Measurements from ENCODE around the gene CLDND2.

The CLDND2 gene

DNA sequence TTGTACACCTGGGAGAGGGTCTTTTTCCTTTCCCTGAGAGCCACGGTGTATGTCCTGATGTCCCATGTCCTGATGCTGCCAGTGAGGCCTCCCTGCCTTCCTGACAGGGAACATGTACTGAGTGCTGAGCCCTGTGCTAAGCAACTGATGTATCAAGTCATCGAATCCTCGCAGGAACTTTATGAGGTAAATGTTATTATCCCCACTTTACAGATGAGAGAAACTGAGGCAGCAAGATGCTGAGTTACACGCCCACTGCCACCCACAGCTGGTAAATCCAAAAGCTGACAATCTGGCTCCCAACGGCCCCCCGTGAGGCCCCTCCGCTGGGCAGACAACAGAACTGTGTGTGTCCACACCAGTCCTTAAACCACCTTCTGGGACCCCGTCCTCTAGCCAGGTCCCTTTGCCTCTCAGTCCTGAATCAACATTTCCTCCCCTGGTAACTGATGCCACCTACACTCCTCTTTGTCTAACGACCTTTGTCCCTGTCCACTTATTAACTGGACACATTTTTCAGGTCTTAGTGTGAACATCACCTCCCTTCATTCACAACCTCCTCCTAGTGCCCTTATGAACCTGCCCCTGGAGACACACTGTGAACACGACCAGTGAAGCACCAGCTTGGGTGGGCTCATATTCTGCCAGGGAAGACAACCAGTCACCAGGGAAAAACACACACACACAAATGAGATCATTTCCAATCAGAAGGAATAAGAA lies 21.4 kb downstream of the CLDND2 start:
- Histone ChIP-seq H3K14ac (ENCODE audit: low read length) (no peak overlapping the region), H3K36me3 (replicated peaks in 1 of 2; ENCODE audit: control insufficient read depth in 2 of 2, insufficient read depth in 2 of 2, low read length in 2 of 2) (peaks cover 2 to 6% of the 10 kb centered on the region in 2 donors), H2AK5ac (ENCODE audit: low read depth, low read length) (peak overlapping the region; percentile 42), H3K27ac (replicated peaks; ENCODE audit: low read length) (no peak overlapping the region), H3K23ac (ENCODE audit: low read depth, low read length, poor library complexity) (peak overlapping the region; percentile 69), H3K9ac (ENCODE audit: low read depth, low read length, poor library complexity) (peak overlapping the region; percentile 1), H4K8ac (ENCODE audit: low read depth, low read length) (no peak overlapping the region), H3K4ac (ENCODE audit: low read length) (no peak overlapping the region), H3K4me1 (ENCODE audit: control insufficient read depth in 2 of 2, insufficient read depth in 1 of 2, low read depth in 1 of 2, low read length in 2 of 2) (no peaks in the 10 kb centered on the region), H2BK120ac (ENCODE audit: low read depth, low read length) (no peak overlapping the region), H3K4me3 (ENCODE audit: low read length in 2 of 2) (no peak overlapping the region), H3K18ac (ENCODE audit: low read length) (no peak overlapping the region), H4K91ac (ENCODE audit: low read depth, low read length, poor library complexity) (no peak overlapping the region), H2BK12ac (ENCODE audit: low read length) (no peak overlapping the region), H3K4me2 (ENCODE audit: insufficient read depth, low read length, poor library complexity, severe bottlenecking) (no peak overlapping the region), H3K79me1 (ENCODE audit: low read depth, low read length) (no peaks in the 10 kb centered on the region), H2BK15ac (ENCODE audit: low read length) (no peak overlapping the region), H2AFZ (ENCODE audit: low read length) (no peak overlapping the region), H3K27me3 (ENCODE audit: control insufficient read depth in 3 of 3, insufficient read depth in 3 of 3, low read depth in 1 of 3, low read length in 3 of 3) (peaks cover 0 to 4% (median 0%) of the 10 kb centered on the region in 3 experiments), H3K9me3 (replicated peaks in 1 of 2; ENCODE audit: control insufficient read depth in 2 of 2, insufficient read depth in 1 of 2, low read depth in 1 of 2, low read length in 2 of 2) (no peaks in the 10 kb centered on the region), H2BK5ac (ENCODE audit: low read length) (no peak overlapping the region)
- WGBS, 2 donors (ENCODE audit: extremely low coverage in 2 of 2, insufficient read length in 2 of 2, insufficient replicate concordance in 1 of 2): no CpG with 5 or more reads among the region's 10 CpGs
- no peak for DNase-seq (ENCODE audit: low spot score)

GRCh38 chr19:51346742-51347141 lies 22.1 kb downstream of the CLDND2 start:
- H4K8ac ChIP-seq (ENCODE audit: low read depth, low read length): no peak overlapping the region
- no CpG with 5 or more reads among the region's 17 CpGs for WGBS, 2 donors (ENCODE audit: extremely low coverage in 2 of 2, insufficient read length in 2 of 2, insufficient replicate concordance in 1 of 2)
- no peak overlapping the region for H4K91ac ChIP-seq (ENCODE audit: low read depth, low read length, poor library complexity)
- peak overlapping the region; percentile 1 for H3K9ac ChIP-seq (ENCODE audit: low read depth, low read length, poor library complexity)
- peaks cover 2 to 6% of the 10 kb centered on the region in 2 donors for H3K36me3 ChIP-seq (replicated peaks in 1 of 2; ENCODE audit: control insufficient read depth in 2 of 2, insufficient read depth in 2 of 2, low read length in 2 of 2)
- H3K4me1 ChIP-seq (ENCODE audit: control insufficient read depth in 2 of 2, insufficient read depth in 1 of 2, low read depth in 1 of 2, low read length in 2 of 2): no peaks in the 10 kb centered on the region
- no peak overlapping the region for H2BK120ac ChIP-seq (ENCODE audit: low read depth, low read length)
- no peak overlapping the region for H2BK5ac ChIP-seq (ENCODE audit: low read length)
- no peaks in the 10 kb centered on the region for H3K9me3 ChIP-seq (replicated peaks in 1 of 2; ENCODE audit: control insufficient read depth in 2 of 2, insufficient read depth in 1 of 2, low read depth in 1 of 2, low read length in 2 of 2)
- H3K27me3 ChIP-seq (ENCODE audit: control insufficient read depth in 3 of 3, insufficient read depth in 3 of 3, low read depth in 1 of 3, low read length in 3 of 3): peaks cover 0 to 8% (median 0%) of the 10 kb centered on the region in 3 experiments
- H3K4ac ChIP-seq (ENCODE audit: low read length): no peak overlapping the region
- H3K79me1 ChIP-seq (ENCODE audit: low read depth, low read length): no peaks in the 10 kb centered on the region
- H2AFZ ChIP-seq (ENCODE audit: low read length): no peak overlapping the region
- no peak for DNase-seq (ENCODE audit: low spot score)
- H2AK5ac ChIP-seq (ENCODE audit: low read depth, low read length): peak overlapping the region; percentile 42
- H3K23ac ChIP-seq (ENCODE audit: low read depth, low read length, poor library complexity): peak overlapping the region; percentile 69
- no peak overlapping the region for H3K27ac ChIP-seq (replicated peaks; ENCODE audit: low read length)
- H3K14ac ChIP-seq (ENCODE audit: low read length): no peak overlapping the region
- H2BK15ac ChIP-seq (ENCODE audit: low read length): no peak overlapping the region
- H3K4me3 ChIP-seq (ENCODE audit: low read length in 2 of 2): no peak overlapping the region
- H2BK12ac ChIP-seq (ENCODE audit: low read length): no peak overlapping the region
- no peak overlapping the region for H3K18ac ChIP-seq (ENCODE audit: low read length)
- H3K4me2 ChIP-seq (ENCODE audit: insufficient read depth, low read length, poor library complexity, severe bottlenecking): no peak overlapping the region

DNA sequence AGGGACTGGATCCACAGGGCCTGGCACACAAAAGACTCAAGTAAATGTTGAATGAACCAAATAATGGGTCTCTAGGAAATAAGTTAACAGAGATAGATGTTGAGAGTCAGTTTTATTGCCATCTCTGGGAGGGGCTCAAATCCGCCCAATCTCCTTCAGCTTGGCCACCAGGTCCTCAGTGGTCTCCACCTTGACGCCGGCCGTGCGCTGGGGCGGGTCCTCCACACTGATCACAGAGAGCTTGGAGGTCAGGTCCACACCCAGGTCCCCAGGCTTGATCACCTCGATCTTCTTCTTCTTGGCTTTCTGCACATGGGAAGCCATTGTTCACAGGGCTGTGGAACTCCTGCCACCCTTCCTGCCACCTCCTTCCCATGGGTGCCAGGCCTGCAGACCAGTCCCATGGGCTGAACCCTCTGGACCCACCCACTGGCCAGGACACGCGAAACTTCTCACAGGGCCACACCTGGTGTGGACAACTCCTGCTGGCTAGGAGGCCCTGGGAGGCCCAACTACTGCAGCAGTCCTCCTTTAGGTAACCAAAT lies 23.7 kb downstream of the CLDND2 start:
- no peak overlapping the region for H3K9ac ChIP-seq (ENCODE audit: low read depth, low read length, poor library complexity)

More for the DNA sequence above, 23.7 kb downstream of the CLDND2 start:
- no peak overlapping the region for H2BK120ac ChIP-seq (ENCODE audit: low read depth, low read length)
- H3K79me1 ChIP-seq (ENCODE audit: low read depth, low read length): peaks cover 2% of the 10 kb centered on the region
- no peak overlapping the region for H2AK5ac ChIP-seq (ENCODE audit: low read depth, low read length)
- peaks cover 0 to 5% of the 10 kb centered on the region in 2 donors for H3K4me1 ChIP-seq (ENCODE audit: control insufficient read depth in 2 of 2, insufficient read depth in 1 of 2, low read depth in 1 of 2, low read length in 2 of 2)
- H3K4me3 ChIP-seq (ENCODE audit: low read length in 2 of 2): no peak overlapping the region
- H3K27me3 ChIP-seq (ENCODE audit: control insufficient read depth in 3 of 3, insufficient read depth in 3 of 3, low read depth in 1 of 3, low read length in 3 of 3): peaks cover 0 to 19% (median 7%) of the 10 kb centered on the region in 3 experiments
- H3K36me3 ChIP-seq (replicated peaks in 1 of 2; ENCODE audit: control insufficient read depth in 2 of 2, insufficient read depth in 2 of 2, low read length in 2 of 2): peaks cover 0 to 6% of the 10 kb centered on the region in 2 donors
- no peak overlapping the region for H3K4ac ChIP-seq (ENCODE audit: low read length)
- H4K91ac ChIP-seq (ENCODE audit: low read depth, low read length, poor library complexity): no peak overlapping the region
- no peak overlapping the region for H3K18ac ChIP-seq (ENCODE audit: low read length)
- no peak overlapping the region for H2BK5ac ChIP-seq (ENCODE audit: low read length)
- no peak overlapping the region for H3K23ac ChIP-seq (ENCODE audit: low read depth, low read length, poor library complexity)
- no peak overlapping the region for H3K14ac ChIP-seq (ENCODE audit: low read length)
- H2AFZ ChIP-seq (ENCODE audit: low read length): no peak overlapping the region
- H2BK15ac ChIP-seq (ENCODE audit: low read length): no peak overlapping the region
- DNase-seq (ENCODE audit: low spot score): no peak
- H3K4me2 ChIP-seq (ENCODE audit: insufficient read depth, low read length, poor library complexity, severe bottlenecking): no peak overlapping the region
- no peak overlapping the region for H2BK12ac ChIP-seq (ENCODE audit: low read length)
- no peak overlapping the region for H4K8ac ChIP-seq (ENCODE audit: low read depth, low read length)
- no peaks in the 10 kb centered on the region for H3K9me3 ChIP-seq (replicated peaks in 1 of 2; ENCODE audit: control insufficient read depth in 2 of 2, insufficient read depth in 1 of 2, low read depth in 1 of 2, low read length in 2 of 2)
- no peak overlapping the region for H3K27ac ChIP-seq (replicated peaks; ENCODE audit: low read length)
- no CpG with 5 or more reads among the region's 9 CpGs for WGBS, 2 donors (ENCODE audit: extremely low coverage in 2 of 2, insufficient read length in 2 of 2, insufficient replicate concordance in 1 of 2)

All from neuronal stem cell (in vitro differentiated cells).